ENCODE results near the gene THRAP3. TPM values are rescaled to one million over a fixed set of nuclear protein-coding genes. Genes with fewer than 3 reads are reported as not detected.
A peak's percentile ranks its signal among the peaks of the same experiment; 100 is the strongest.

THRAP3 gene
- total RNA-seq, 2 donors from 2014 or later: 81.0 to 103 TPM

DNA sequence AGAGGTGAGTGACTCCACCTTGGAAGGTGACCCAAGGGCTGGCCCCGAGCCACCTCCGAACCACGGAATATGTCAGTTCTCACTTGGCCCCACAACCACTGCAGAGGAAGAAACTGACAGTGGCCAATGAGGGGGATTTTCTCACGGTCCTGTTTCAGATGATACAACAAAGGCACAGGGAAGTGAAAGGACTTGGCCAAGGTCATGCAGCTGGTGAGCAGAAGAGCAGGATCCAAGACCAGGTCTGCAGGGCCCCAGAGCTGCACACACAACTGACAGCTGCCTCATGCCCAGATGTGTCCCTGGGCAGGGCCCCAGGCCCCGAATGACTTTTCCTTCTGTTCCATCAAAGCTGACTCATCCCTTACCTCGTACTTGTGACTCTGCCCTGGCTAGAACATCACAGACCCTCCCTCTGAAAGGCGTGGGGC, 125.0 kb downstream of the THRAP3 start:
- no peak for DNase-seq
- Histone ChIP-seq H3K27me3 (no peaks in the 10 kb centered on the region), H3K4me1 (peaks cover 8% of the 10 kb centered on the region), H3K4me3 (no peak overlapping the region), H3K9me3 (no peaks in the 10 kb centered on the region), H3K36me3 (peaks cover 17% of the 10 kb centered on the region), H3K9ac (ENCODE audit: low read depth in 2 of 2, low read length in 2 of 2) (no peak overlapping the region), H3K27ac (no peak overlapping the region)
- intact Hi-C loops (cut with DNase I): no loop called here
- TF ChIP-seq, protein P1, sequence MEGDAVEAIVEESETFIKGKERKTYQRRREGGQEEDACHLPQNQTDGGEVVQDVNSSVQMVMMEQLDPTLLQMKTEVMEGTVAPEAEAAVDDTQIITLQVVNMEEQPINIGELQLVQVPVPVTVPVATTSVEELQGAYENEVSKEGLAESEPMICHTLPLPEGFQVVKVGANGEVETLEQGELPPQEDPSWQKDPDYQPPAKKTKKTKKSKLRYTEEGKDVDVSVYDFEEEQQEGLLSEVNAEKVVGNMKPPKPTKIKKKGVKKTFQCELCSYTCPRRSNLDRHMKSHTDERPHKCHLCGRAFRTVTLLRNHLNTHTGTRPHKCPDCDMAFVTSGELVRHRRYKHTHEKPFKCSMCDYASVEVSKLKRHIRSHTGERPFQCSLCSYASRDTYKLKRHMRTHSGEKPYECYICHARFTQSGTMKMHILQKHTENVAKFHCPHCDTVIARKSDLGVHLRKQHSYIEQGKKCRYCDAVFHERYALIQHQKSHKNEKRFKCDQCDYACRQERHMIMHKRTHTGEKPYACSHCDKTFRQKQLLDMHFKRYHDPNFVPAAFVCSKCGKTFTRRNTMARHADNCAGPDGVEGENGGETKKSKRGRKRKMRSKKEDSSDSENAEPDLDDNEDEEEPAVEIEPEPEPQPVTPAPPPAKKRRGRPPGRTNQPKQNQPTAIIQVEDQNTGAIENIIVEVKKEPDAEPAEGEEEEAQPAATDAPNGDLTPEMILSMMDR (IDR thresholded peaks at IDR 0.05): no peak

GRCh38 chr1:36349839-36350238, 125.6 kb downstream of the THRAP3 start:
- H3K27me3 ChIP-seq: no peaks in the 10 kb centered on the region
- H3K4me3 ChIP-seq: no peak overlapping the region
- peak overlapping the region; percentile 47 for H3K27ac ChIP-seq
- TF ChIP-seq, protein P1 (IDR thresholded peaks at IDR 0.05): no peak
- intact Hi-C loops (cut with DNase I): no loop called here
- DNase-seq: no peak
- no peaks in the 10 kb centered on the region for H3K9me3 ChIP-seq
- H3K4me1 ChIP-seq: peaks cover 8% of the 10 kb centered on the region
- H3K9ac ChIP-seq (ENCODE audit: low read depth in 2 of 2, low read length in 2 of 2): no peak overlapping the region
- H3K36me3 ChIP-seq: peaks cover 19% of the 10 kb centered on the region

DNA sequence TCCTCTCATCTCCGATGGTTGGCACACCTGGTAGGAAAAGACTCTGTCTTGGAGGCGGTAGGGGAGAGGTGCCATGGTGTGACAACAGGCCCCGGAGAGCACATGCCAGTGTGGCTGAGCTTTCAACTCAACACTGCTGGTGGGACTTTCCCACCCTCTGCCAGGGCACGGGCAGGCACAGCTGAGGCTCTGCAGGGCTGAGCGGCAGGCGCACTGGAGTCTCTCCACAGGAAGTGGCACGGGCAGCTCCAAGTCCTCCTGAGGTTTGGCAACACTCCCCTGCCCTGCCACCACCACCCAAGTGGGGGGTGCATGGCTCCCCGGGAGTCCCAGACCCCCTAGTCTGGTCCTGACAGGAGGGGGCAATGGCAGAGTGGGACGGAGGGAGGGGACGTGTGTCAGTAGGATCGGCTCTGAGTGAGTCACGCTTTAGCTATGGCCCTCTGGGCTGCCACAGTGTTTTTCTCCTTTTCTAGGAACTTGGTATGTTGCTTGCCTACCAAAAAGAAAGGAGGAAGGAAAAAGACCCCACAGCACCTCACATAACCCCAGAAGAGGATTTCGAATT, 126.5 kb downstream of the THRAP3 start:
- Histone ChIP-seq H3K9me3 (no peaks in the 10 kb centered on the region), H3K9ac (ENCODE audit: low read depth in 2 of 2, low read length in 2 of 2) (no peak overlapping the region), H3K27me3 (no peaks in the 10 kb centered on the region), H3K36me3 (peaks cover 24% of the 10 kb centered on the region), H3K4me3 (no peak overlapping the region), H3K4me1 (peaks cover 8% of the 10 kb centered on the region), H3K27ac (peak overlapping the region; percentile 47)
- no peak for DNase-seq
- intact Hi-C loops (cut with DNase I): no loop called here
- TF ChIP-seq, protein P1 (IDR thresholded peaks at IDR 0.05): no peak

- Histone ChIP-seq H3K4me1 (peaks cover 8% of the 10 kb centered on the region), H3K4me3 (no peak overlapping the region), H3K27me3 (no peaks in the 10 kb centered on the region), H3K27ac (peak overlapping the region; percentile 47), H3K9me3 (no peaks in the 10 kb centered on the region), H3K9ac (ENCODE audit: low read depth in 2 of 2, low read length in 2 of 2) (no peak overlapping the region), H3K36me3 (peaks cover 24% of the 10 kb centered on the region)
- intact Hi-C loops (cut with DNase I): no loop called here
- TF ChIP-seq, protein P1 (IDR thresholded peaks at IDR 0.05): no peak
- DNase-seq: no peak
Measured at GRCh38 chr1:36351227-36351977, 127.2 kb downstream of the THRAP3 start.

DNA sequence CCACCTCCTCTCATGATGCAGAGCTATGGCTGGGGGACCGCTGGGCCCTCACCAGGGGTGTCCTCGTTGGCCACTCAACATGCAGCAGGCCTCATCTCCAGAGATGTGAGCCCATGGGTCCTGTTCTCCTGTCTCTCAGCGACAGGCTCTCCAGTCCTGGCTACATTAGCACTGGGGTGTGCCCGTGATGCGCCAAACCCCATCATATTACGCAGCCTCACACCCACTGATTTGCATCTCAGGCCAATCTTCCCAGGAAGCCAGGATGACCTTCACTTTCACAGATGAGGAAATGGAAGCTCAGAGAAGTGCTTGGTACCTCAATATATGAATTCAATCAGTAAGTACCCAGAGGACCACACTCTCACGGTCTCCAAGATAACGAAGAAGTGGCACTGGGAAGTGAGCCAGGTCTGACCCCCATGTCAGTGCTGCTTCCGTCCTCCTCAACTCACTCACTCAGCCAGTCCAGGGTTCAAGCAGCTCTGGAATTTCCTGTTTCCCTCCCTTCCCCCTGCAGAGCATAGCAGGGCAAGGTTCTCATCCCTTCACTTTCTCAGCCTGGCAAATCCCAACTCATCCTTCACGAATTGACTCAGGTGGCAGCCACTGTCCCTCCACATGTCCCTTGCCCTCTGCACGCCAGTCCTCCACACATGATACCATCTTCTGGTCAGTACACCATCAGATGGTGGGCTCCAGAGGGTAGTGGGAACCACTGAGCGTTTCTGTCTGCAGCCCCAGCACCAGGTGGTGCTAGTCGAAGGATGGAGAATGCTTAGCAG, 128.1 kb downstream of the THRAP3 start:
- intact Hi-C loops (cut with DNase I): no loop called here
- TF ChIP-seq, protein P1 (IDR thresholded peaks at IDR 0.05): no peak
- no peak for DNase-seq
- peaks cover 8% of the 10 kb centered on the region for H3K4me1 ChIP-seq
- H3K4me3 ChIP-seq: no peak overlapping the region
- H3K27me3 ChIP-seq: no peaks in the 10 kb centered on the region
- H3K9ac ChIP-seq (ENCODE audit: low read depth in 2 of 2, low read length in 2 of 2): no peak overlapping the region
- no peak overlapping the region for H3K27ac ChIP-seq
- H3K9me3 ChIP-seq: no peaks in the 10 kb centered on the region
- H3K36me3 ChIP-seq: peaks cover 17% of the 10 kb centered on the region
